Measurements from ENCODE around the gene SPATS1.

DNA sequence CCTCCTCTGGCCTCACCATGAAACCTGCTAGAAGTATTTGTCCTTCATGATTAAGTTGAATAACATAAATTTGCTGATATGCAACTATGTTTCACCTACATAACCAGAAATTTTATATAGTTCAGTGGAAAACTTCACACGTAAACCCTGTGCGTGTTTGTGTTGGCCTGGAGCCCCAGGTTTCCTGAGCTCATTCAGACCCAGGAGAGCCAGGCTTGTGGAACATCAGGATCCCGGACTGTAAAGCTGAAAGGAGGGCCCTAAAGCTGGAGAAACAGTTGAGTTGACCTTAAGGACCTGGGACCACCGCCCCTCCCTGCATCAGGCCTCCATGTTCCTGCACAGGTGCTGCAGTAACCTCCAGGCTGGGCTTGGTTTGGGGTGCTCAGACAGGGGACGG, 3.1 kb upstream of the SPATS1 start:
- TF ChIP-seq POLR2A (IDR thresholded peaks at IDR 0.05), result no peak
- TF ChIP-seq CTCF (IDR thresholded peaks at IDR 0.05 in 4 of 5, conservative IDR thresholded peaks at IDR 0.05 in 1 of 5), result no peak

Data from gastrocnemius medialis (tissue), 4 donors.